HG03457 (cell line): ENCODE data around the gene DNAJC17.

Source experiments
- ATAC-seq: cut with Tn5 transposase; IDR thresholded peaks from one replicate; pipeline ENCODE4 v1.9.1; 2021; ENCODE audit warnings: moderate number of reproducible peaks; ENCODE audit not compliant: unreplicated experiment

The DNAJC17 gene, protein sequence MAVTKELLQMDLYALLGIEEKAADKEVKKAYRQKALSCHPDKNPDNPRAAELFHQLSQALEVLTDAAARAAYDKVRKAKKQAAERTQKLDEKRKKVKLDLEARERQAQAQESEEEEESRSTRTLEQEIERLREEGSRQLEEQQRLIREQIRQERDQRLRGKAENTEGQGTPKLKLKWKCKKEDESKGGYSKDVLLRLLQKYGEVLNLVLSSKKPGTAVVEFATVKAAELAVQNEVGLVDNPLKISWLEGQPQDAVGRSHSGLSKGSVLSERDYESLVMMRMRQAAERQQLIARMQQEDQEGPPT

DNA sequence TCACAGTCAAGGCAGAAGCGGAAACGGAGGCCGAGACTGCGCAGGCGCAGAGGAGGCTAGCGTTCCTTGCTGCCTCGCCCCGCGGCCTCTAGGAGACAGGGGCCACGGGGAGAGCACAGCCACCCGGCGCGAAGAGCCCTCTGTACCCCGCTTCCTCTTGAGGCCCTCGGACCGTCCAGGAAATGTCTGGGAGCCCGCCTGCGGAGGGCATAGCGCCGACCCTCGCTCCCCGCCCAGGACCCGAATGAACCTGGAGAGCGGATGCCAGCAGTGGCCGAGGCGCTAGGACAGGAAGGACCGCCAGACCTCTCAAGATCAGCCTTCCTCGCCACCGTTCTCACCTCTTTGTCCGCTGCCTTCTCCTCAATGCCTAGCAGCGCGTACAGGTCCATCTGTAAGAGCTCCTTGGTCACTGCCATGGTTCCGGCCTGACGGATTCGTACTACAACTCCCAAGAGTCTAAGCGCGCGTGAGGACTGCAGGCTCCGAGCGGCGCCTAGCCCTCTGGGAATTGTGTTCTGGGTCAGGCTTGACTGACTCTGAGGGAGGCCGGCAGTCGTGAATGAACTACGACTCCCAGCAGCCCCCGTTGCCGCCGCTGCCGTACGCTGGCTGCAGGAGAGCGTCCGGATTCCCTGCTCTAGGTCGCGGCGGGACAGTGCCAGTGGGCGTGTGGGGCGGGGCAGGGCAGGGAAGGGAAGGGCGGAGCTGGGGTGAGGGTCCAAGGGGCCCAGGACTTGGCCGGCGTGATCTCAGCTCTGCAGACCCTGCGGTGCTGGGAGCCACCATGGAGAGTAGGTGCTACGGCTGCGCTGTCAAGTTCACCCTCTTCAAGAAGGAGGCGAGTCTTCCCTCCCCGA is at the start of gene DNAJC17, which contains the start of gene ZFYVE19:
Gene DNAJC17, minus strand, starts transcription at position 446 of the 860 bp plus-strand sequence. Its CDS starts 27 bp downstream, at position 419.
Gene ZFYVE19, plus strand, starts transcription at position 62 of the 860 bp plus-strand sequence. Its CDS starts 501 bp downstream, at position 563.
- peak; percentile 89 for ATAC-seq

- no peak for ATAC-seq
Observed at GRCh38 chr15:40856746-40857145, 49.5 kb upstream of the DNAJC17 start.

DNA sequence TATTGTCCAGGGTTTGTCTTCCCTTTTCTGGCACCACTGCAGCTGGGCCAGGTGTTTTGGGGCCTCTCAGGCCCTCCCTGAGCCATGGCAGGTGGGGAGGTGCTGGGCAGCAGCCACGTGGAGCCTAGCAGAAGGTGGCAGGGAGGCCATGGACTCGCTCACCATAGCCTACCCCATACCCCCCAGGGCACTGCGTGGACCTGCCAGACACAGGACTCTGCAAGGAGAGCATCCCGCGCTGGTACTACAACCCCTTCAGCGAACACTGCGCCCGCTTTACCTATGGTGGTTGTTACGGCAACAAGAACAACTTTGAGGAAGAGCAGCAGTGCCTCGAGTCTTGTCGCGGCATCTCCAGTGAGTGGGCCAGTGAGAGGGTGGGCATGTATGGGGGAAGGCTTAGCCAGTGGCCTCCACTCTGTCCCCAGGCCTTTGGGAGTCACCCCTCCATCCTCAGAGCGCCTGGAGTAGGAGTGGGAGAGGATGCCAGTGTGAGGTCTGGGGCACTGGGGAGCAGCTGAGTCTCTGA is 48.5 kb upstream of the DNAJC17 start:
- no peak for ATAC-seq

DNA sequence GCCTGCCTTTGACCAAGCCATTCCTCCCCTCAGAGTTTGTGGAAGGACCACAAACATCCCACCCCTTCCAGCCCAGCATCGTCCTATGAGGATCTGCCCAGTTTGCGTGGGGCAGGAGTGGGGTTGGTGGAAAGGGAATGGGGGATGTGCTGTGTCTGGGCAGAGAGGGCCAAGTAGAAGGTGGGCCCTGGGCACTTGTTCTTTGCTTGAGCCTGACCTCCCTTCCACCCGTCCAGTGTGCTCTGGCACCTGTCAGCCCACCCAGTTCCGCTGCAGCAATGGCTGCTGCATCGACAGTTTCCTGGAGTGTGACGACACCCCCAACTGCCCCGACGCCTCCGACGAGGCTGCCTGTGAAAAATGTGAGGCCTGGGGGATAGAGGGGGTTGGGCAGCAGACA is 46.9 kb upstream of the DNAJC17 start:
- ATAC-seq, result no peak

GRCh38 chr15:40853241-40853890 is 46.1 kb upstream of the DNAJC17 start:
- ATAC-seq, result no peak

- ATAC-seq, result no peak
Observed at GRCh38 chr15:40852529-40852928, 45.3 kb upstream of the DNAJC17 start.

- ATAC-seq, result no peak
Observed at GRCh38 chr15:40850576-40851112, 43.4 kb upstream of the DNAJC17 start.

GRCh38 chr15:40847223-40847961 is 40.1 kb upstream of the DNAJC17 start:
- no peak for ATAC-seq

DNA sequence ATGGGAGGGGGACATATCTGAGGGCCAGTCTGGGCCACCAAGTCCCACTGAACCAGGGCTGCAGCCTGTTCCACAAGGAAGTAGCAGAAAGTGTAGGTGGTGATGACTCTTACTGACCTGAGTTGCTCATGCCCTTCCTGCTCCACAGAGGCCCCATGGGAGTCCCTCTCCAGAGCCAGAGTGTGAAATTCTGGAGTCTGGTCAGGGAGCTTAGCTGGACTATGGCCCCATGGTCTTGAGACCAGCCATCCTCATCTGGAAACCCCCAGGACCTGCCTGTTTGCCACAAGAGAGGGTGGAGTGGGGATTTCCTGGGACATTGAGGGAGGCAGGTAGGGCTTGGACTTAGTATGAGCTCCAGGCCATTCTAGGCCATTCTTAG is 39.6 kb upstream of the DNAJC17 start:
- no peak for ATAC-seq

GRCh38 chr15:40845511-40846284 is 38.4 kb upstream of the DNAJC17 start:
- no peak for ATAC-seq

DNA sequence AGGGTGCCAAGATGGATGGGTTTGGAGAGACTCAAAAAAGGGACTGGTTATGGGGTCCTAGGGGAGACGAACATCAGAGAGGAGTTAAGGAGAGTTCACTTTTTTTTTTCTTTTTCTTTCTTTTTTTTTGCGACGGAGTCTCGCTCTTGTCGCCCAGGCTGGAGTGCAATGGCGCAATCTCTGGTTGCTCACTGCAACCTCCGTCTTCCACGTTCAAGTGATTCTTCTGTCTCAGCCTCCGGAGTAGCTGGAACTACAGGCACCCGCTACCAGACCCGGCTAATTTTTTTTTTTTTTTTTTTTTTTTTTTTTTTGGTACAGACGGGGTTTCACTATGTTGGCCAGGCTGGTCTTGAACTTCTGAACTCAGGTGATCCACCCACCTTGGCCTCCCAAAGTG is 37.8 kb upstream of the DNAJC17 start:
- ATAC-seq, result no peak

GRCh38 chr15:40844696-40845030 is 37.4 kb upstream of the DNAJC17 start:
- no peak for ATAC-seq

- no peak for ATAC-seq
Observed at GRCh38 chr15:40843885-40844695, 36.8 kb upstream of the DNAJC17 start, which contains the start of gene SPINT1. SPINT1 (plus strand) TSS chr15:40844048; CDS start chr15:40844555, 507 bp downstream.

DNA sequence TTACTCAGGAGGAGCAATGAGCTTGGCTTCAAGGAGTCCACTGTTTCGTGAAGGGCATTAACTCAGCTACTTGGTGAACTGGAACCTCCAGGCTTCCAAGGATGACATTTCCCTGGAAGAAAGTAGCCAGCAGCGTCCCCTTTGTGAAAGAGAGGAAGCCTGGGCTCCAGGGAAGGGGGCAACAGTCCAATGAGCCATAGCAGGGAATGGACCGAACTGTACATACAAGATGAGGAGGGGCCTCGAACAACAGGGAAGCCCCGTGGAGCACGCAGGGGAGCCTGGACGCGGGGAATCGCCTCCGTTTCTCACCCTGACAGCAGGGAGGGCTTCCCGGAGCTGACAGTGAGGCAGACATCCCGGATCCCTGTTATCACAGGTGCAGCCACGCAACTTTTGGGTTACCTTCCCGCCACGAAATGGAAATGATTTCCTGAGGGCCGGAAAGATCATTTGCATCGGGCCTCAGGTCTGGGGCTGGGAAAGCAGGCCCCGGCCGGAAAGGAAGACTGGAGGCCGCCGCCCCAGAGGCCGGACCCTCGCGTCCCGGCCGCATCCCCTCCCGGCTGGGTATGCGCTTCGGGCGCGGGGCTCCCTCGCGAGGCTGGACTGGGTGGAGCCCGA is 36.1 kb upstream of the DNAJC17 start:
- no peak for ATAC-seq

DNA sequence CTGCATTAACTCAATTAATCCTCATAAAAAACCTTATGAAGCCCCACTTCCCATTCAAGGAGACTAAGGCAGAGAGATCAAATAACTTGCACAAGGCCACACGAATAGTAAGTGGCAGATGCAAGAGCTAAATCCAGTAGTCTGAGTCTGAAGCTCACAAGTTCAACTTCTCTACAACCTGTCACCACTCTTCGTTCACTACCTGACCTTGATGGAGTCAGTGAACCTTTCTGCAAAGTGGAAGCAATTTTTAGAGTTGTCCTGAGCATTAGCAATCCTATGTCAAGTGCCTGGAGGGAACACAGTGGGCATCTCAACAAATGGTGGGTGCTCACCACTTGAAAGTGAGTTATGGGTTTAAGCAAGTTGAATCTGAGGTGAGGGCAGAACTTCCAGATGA is 34.5 kb upstream of the DNAJC17 start:
- ATAC-seq, result no peak

GRCh38 chr15:40838756-40839155 is 31.5 kb upstream of the DNAJC17 start:
- no peak for ATAC-seq

DNA sequence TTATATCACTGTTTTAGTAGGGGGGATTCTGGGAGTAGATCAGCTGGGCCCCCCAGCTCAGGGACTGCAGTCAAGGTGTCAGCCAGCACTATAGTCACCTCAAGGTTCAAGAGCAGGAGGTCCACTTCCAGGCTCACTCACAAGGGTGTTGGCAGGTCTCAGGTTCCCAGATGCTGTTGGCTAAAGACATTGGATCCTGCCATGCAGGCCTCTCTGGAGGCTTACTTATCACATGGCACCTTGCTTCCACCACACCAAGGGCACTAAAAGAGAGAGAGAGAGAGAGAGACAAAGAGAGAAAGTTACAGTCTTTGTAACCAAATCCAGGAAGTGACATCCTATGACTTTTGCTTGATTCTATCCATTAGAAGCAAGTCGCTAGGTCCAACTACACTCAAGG is 28.7 kb upstream of the DNAJC17 start:
- ATAC-seq, result no peak

DNA sequence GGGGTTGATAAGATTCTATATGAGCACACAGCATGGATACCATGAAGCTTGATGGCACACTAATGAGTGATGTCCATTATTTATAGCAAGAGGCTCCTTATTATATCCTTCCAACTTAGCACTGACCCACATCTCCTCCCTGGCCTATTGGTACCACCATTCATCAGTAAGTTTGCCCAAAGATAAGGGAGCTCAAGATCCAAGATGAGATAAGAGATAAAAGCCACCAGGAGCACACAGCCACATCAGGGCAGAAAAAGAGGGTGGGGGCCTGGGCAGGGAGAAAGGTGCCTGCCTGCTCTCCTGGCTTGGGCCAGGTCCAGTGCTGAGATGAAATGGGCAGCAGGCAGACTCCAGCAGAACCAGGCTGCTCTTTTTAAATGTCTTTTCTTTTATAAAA is 25.6 kb upstream of the DNAJC17 start:
- no peak for ATAC-seq
